Measurements from ENCODE around the gene BMPER. TPM values are rescaled to one million over a fixed set of nuclear protein-coding genes. Genes with fewer than 3 reads are reported as not detected.

The BMPER gene
- total RNA-seq, 1 donor from 2014 or later = 5.0 TPM

DNA sequence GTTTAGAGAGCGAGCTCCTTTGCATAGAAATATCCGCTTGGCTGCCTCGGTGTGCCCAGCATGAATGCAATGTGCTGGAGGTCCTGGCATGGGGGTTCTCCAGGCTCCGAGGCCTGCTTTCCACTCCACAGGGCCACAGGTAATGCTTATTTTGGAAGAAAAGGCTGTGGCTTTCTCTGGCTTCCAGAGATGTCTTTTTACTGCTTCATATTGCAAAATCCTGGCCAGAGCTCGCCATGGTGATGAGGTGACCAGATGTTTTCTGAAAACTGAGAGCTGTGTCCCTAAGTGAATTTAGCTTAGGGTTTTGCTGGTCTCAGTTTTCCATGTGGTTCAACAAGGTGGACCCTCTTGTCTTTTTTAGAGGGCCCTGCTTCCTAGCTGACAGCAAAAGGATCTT is 65.2 kb downstream of the BMPER start:
- no peak for DNase-seq (ENCODE audit: low spot score)

DNA sequence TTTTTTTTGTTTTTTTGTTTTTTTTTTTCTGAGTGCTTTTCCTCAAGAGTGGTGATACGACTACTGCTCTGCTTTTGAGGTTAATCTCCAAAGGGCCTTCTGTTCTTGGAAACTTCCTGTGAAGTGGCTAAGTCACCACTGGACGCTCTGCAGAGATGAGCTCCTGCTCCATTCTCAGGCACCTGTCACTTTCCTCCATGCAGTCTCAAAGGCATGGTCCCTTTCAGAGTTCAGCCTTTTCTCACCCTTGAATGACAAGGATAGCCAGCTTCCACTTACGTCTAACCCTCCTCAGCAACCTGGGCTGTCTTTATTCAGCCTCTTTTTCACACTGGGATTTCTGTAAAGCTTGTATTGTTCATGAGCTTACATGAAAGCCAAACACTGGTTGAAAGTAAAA is 65.8 kb downstream of the BMPER start:
- DNase-seq (ENCODE audit: low spot score) = no peak

GRCh38 chr7:33973231-33974015 is 68.1 kb downstream of the BMPER start:
- no peak for DNase-seq (ENCODE audit: low spot score)

GRCh38 chr7:33979300-33979806 is 74.0 kb downstream of the BMPER start:
- DNase-seq (ENCODE audit: low spot score) = no peak

- no peak for DNase-seq (ENCODE audit: low spot score)
Measured at GRCh38 chr7:33979807-33980355, 74.5 kb downstream of the BMPER start.

GRCh38 chr7:33981226-33981625 is 75.9 kb downstream of the BMPER start:
- DNase-seq (ENCODE audit: low spot score) = no peak

GRCh38 chr7:33981671-33982424 is 76.5 kb downstream of the BMPER start:
- DNase-seq (ENCODE audit: low spot score) = no peak

DNA sequence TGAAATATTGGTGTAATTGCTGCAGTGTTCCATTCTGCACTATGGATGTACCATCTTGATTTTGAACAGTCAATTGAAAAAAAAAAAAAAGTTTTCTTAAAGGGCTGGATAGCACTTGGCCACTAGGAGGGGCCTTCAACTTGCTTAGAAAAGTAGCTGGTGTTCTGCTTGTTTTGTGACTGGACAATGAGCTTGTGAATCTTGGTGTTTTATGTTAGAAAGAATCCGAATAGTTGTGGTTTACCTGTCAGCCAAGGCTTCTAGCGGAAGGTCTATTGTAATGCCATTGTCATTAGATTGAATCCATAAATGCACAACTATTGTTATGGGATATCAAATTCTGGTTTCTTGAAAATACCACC is 77.1 kb downstream of the BMPER start:
- DNase-seq (ENCODE audit: low spot score) = no peak

DNA sequence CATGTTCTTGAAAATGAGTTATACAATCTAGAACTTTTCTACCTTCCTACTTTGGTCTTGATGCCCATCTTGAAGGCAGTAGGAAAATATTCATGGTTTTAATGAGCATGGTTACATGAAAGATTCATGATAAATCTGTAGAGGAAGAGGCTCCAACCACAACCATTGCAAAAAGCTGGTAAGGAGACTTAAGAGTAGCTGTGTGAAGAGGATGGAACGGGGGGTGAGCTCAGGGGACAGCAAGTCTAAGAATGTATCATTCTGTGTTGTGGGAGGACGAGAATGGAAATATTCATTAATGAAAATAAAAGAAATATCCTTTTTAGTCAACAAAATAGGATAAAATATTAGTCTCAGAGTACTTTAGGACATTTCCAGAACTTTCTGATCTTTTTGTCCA is 81.1 kb downstream of the BMPER start:
- DNase-seq (ENCODE audit: low spot score) = no peak

- no peak for DNase-seq (ENCODE audit: low spot score)
Measured at GRCh38 chr7:33986951-33987947, 81.9 kb downstream of the BMPER start.

DNA sequence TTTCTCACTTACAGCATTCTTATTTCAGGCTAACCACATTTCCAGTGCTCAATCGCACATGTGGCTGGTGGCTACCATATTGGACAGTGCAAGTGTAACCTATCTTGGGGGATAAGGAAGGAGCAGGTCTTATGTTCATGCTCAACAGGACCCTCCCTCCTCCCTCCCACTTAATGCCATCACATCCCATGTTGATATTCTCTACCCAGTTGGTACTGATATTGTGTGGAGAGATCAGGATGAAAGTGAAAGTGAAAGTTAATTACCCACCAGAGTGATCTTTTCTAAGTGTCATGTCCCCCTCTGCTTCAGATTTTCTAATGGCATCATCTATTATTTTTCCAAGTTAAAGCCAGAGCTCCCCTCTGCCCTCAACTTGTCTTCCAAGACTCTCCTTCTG is 91.6 kb downstream of the BMPER start:
- DNase-seq (ENCODE audit: low spot score) = no peak

- DNase-seq (ENCODE audit: low spot score) = no peak
Measured at GRCh38 chr7:33998476-33998875, 93.1 kb downstream of the BMPER start.

DNA sequence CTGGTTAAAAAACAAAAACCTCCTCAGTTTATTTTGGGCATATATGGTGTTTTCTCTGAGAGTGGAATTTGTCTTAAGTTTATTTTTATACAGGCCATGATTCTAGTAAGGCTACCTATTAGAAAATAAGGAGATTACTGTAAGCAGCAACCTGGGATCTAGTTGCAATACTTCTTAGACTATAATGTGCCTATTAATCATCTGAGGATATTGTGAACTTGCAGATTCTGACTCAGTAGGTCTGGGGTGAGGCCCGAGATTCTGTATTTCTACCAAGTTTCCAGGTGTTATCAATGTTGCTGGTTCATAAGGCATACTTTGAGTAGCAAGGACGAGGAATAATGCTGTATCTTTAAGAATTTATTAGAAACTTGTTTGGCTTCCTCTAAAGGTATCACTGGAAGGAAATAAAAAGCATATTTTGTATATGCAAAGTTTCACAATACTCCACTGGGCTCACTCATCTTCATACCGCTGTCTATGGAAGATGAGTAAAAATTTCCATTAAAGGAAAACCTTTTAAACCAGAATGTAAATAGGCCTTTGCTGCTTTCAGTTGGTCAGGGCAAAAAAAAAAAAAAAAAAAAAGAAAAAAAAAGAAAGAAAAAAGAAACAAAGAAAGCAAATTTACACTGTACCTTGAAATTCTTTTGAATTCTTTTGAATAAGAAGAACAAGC is 105.8 kb downstream of the BMPER start:
- no peak for DNase-seq (ENCODE audit: low spot score)

DNA sequence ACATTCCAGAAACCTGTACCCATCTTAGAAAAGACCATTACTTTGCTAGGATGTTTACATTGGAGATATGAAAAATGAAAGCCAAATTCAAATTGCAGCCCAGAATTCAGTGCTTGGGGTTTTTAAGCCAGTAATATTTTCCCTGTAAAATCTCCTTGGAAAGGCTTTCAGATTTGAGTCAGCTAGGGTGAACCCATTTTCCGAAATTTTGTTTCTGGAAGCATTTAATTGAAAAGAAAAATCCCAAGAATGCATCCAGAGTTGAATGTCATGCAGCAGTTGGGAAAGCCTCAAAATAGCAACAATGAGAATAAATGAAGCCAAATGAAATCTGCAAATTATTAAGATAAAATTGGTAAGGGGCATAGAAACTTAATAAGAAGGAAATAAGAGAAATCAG is 106.4 kb downstream of the BMPER start:
- no peak for DNase-seq (ENCODE audit: low spot score)

DNA sequence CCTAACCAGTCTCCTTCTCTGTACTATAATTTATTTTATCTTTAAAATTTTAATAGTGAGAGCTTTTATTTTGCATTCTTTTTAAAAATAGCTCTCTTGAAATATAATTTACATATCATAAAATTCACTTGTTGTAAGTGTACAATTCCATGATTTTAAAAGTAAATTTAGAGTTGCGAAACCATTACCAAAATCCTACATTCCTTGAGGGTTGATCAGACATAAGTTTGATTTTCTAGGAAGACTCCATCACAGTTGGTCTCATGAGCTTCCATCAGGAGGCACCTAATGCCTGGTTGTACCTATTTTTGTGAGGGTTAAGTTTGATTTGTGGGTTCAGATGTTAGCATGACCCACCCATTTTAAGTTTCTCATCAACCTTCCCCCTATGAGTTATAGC is 108.1 kb downstream of the BMPER start:
- DNase-seq (ENCODE audit: low spot score) = no peak

GRCh38 chr7:34015651-34016050 is 110.3 kb downstream of the BMPER start:
- DNase-seq (ENCODE audit: low spot score) = no peak

- no peak for DNase-seq (ENCODE audit: low spot score)
Measured at GRCh38 chr7:34016876-34017275, 111.5 kb downstream of the BMPER start.

- DNase-seq (ENCODE audit: low spot score) = no peak
Measured at GRCh38 chr7:34019301-34019790, 114.0 kb downstream of the BMPER start.

GRCh38 chr7:34022626-34023025 is 117.3 kb downstream of the BMPER start:
- DNase-seq (ENCODE audit: low spot score) = no peak

GRCh38 chr7:34025600-34025999 is 120.3 kb downstream of the BMPER start:
- DNase-seq (ENCODE audit: low spot score) = no peak
